GM10266 (cell line): ENCODE measurements around the gene HOXA6.

ENCODE experiments used
- DNase-seq: peaks from one replicate; pipeline ENCODE4 v3.0.0; 2012; ENCODE audit errors: extremely low spot score
- CTCF ChIP-seq: IDR thresholded peaks from 2 replicates; pipeline ENCODE4 v1.5.1; 2012; ENCODE audit warnings: mild to moderate bottlenecking, low read depth; ENCODE audit not compliant: control insufficient read depth, insufficient read depth; ENCODE audit errors: missing control alignments

HOXA6 gene

GRCh38 chr7:27173956-27174873, 26.6 kb upstream of the HOXA6 start, which contains the start of gene HOXA10:
Gene HOXA10 (minus strand): TSS chr7:27174320. CDS start chr7:27174306, 14 bp downstream.
- DNase-seq, result no peak
- no peak for TF ChIP-seq CTCF

DNA sequence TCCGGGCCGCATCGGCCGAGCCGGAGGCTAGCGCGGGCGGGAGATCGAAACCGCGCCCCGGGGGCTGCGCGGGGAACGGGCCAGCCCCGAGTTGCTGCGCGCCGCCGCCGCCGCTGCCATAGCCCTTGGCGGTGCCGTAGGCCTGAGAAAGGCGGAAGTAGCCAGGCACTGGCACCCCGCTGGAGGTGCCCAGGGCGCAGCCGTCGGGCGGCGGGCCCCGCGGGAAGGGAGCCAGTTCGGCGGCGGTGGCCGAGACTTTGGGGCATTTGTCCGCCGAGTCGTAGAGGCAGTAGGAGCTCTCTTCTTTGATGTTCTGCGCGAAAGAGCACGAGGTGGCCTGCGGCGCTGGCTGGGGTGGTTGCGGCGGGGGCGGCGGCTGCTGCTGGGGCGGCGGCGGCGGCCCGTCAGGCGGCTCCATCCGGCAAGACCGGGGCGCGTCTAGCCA, 26.0 kb upstream of the HOXA6 start:
- TF ChIP-seq CTCF, result no peak
- no peak for DNase-seq

- no peak for DNase-seq
- no peak for TF ChIP-seq CTCF
Measured at GRCh38 chr7:27172823-27173510, 25.4 kb upstream of the HOXA6 start.

- no peak for DNase-seq
- TF ChIP-seq CTCF, result no peak
Measured at GRCh38 chr7:27172315-27172774, 24.8 kb upstream of the HOXA6 start.

DNA sequence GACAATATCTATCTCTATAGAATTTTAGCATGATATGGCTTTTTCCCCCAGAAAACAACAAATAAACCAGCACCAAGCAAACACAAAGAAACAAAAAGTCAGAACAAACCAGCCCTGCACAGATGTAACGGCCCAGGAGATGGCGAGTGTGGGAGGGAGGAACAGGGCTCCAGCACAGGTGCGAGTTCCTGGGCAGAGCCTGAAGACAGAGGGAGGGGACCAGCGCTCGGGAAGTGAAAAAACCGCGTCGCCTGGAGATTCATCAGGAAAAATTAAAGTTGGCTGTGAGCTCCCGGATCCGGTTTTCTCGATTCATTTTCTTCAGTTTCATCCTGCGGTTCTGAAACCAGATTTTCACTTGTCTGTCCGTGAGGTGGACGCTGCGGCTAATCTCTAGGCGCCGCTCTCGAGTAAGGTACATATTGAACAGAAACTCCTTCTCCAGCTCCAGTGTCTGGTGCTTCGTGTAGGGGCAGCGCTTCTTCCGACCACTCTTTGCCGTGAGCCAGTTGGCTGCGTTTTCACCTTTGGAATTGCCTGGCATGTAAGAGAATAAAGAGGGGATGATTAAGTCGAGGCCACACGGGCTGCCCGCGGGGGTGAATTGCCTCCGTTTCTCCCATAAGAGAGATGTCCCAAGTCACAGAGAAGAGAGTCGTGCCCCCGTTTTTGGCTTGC, 24.2 kb upstream of the HOXA6 start:
- TF ChIP-seq CTCF, result no peak
- DNase-seq, result no peak

- TF ChIP-seq CTCF, result no peak
- DNase-seq, result no peak
Measured at GRCh38 chr7:27171325-27171636, 23.7 kb upstream of the HOXA6 start.
